Amniotic epithelial cell (primary cell): ENCODE data around the gene PRCD.
"Not testable (repeated sequence)": the region's sequence is repeated elsewhere in the genome, so short reads cannot be mapped to it uniquely, and the experiment has no call there.

Source experiments
- DNase-seq: peaks from one replicate; pipeline ENCODE4 v3.0.0-alpha.2; 2010; ENCODE audit warnings: low read depth

Gene PRCD

GRCh38 chr17:76527430-76528111, 12.3 kb upstream of the PRCD start:
- peak; percentile 97 for DNase-seq

GRCh38 chr17:76528156-76528527, 11.7 kb upstream of the PRCD start:
- no peak for DNase-seq

- peak; percentile 24 for DNase-seq
These were observed 11.2 kb upstream of the PRCD start for GRCh38 chr17:76528528-76529223.

GRCh38 chr17:76529224-76530094, 10.4 kb upstream of the PRCD start:
- DNase-seq, result peak; percentile 79

GRCh38 chr17:76530095-76530723, 9.6 kb upstream of the PRCD start:
- DNase-seq, result peak; percentile 61

GRCh38 chr17:76530811-76531485, 8.9 kb upstream of the PRCD start:
- DNase-seq, result no peak

- DNase-seq, result no peak
These were observed 8.3 kb upstream of the PRCD start for GRCh38 chr17:76531486-76532038.

- DNase-seq, result no peak
These were observed 7.7 kb upstream of the PRCD start for GRCh38 chr17:76532072-76532651.

GRCh38 chr17:76533640-76534359, 6.0 kb upstream of the PRCD start:
- DNase-seq, result not testable (repeated sequence)

GRCh38 chr17:76534831-76535732, 4.8 kb upstream of the PRCD start:
- DNase-seq, result no peak

GRCh38 chr17:76535788-76536510, 3.9 kb upstream of the PRCD start:
- no peak for DNase-seq

GRCh38 chr17:76536511-76537287, 3.1 kb upstream of the PRCD start:
- DNase-seq, result no peak

GRCh38 chr17:76537288-76537577, 2.6 kb upstream of the PRCD start:
- peak; percentile 50 for DNase-seq

GRCh38 chr17:76537578-76538280, 2.1 kb upstream of the PRCD start, which contains the start of gene CYGB:
Gene CYGB (minus strand): TSS chr17:76537709. CDS start chr17:76537542, 167 bp downstream.
- no peak for DNase-seq

- DNase-seq, result no peak
These were observed 1.4 kb upstream of the PRCD start for GRCh38 chr17:76538281-76538931.

- DNase-seq, result no peak
These were observed 788 bp upstream of the PRCD start for GRCh38 chr17:76538941-76539570.
